Endothelial cell (in vitro differentiated cells): ENCODE results near the gene KLHL13. TPM values are rescaled to one million over a fixed set of nuclear protein-coding genes. Genes with fewer than 3 reads are reported as not detected.

Experiments used
- DNase-seq: peaks from one replicate; pipeline ENCODE4 v3.0.0; 2021; ENCODE audit warnings: low spot score
- H3K27ac Mint-ChIP-seq: one replicate; pipeline ENCODE4 v1.8.0; 2021; ENCODE audit warnings: mixed read lengths, inconsistent platforms; ENCODE audit not compliant: unreplicated experiment
- H3K27me3 Mint-ChIP-seq: one replicate; pipeline ENCODE4 v1.8.0; 2021; ENCODE audit warnings: mild to moderate bottlenecking, moderate library complexity, mixed read lengths, inconsistent platforms; ENCODE audit not compliant: unreplicated experiment
- H3K36me3 Mint-ChIP-seq: one replicate; pipeline ENCODE4 v1.8.0; 2021; ENCODE audit warnings: mild to moderate bottlenecking, low read depth, mixed read lengths, inconsistent platforms; ENCODE audit not compliant: unreplicated experiment
- H3K4me1 Mint-ChIP-seq: one replicate; pipeline ENCODE4 v1.8.0; 2021; ENCODE audit warnings: mild to moderate bottlenecking, mixed read lengths, inconsistent platforms; ENCODE audit not compliant: unreplicated experiment
- H3K4me3 Mint-ChIP-seq: one replicate; pipeline ENCODE4 v1.8.0; 2021; ENCODE audit warnings: mild to moderate bottlenecking, mixed read lengths, inconsistent platforms; ENCODE audit not compliant: unreplicated experiment
- H3K9me3 Mint-ChIP-seq: one replicate; pipeline ENCODE4 v1.8.0; 2021; ENCODE audit warnings: mixed read lengths, inconsistent platforms; ENCODE audit not compliant: unreplicated experiment
- long read RNA-seq: library from polyadenylated mRNA; unstranded; transcript quantifications from one replicate; pipeline ENCODE4 v2.0.0, GENCODE V29; 2020; ENCODE audit not compliant: unreplicated experiment
- total RNA-seq: library from RNA; stranded (reverse); fragmentation: NEBNext Ultra II Directional; extraction: Animal tissue kit (Norgen Biotek cat#: 25700); gene quantifications from one replicate; pipeline ENCODE4 v1.2.1, GENCODE V29; 2021; ENCODE audit not compliant: unreplicated experiment
- TF ChIP-seq, protein P1 (sequence below): fragments of 200-600 bp; sonication (generic); IDR thresholded peaks from one replicate; pipeline ENCODE4 v1.5.0; 2021; ENCODE audit warnings: antibody characterized with exemption; ENCODE audit not compliant: unreplicated experiment

KLHL13 gene, protein sequence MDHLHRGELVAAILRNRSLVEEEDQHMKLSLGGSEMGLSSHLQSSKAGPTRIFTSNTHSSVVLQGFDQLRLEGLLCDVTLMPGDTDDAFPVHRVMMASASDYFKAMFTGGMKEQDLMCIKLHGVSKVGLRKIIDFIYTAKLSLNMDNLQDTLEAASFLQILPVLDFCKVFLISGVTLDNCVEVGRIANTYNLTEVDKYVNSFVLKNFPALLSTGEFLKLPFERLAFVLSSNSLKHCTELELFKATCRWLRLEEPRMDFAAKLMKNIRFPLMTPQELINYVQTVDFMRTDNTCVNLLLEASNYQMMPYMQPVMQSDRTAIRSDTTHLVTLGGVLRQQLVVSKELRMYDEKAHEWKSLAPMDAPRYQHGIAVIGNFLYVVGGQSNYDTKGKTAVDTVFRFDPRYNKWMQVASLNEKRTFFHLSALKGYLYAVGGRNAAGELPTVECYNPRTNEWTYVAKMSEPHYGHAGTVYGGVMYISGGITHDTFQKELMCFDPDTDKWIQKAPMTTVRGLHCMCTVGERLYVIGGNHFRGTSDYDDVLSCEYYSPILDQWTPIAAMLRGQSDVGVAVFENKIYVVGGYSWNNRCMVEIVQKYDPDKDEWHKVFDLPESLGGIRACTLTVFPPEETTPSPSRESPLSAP
- total RNA-seq: 1.7 TPM
- long read RNA-seq, partial matches to known transcripts: 0 of 1 reads
- long read RNA-seq, other reads (novel, unspliced or antisense): 0 of 1 reads

DNA sequence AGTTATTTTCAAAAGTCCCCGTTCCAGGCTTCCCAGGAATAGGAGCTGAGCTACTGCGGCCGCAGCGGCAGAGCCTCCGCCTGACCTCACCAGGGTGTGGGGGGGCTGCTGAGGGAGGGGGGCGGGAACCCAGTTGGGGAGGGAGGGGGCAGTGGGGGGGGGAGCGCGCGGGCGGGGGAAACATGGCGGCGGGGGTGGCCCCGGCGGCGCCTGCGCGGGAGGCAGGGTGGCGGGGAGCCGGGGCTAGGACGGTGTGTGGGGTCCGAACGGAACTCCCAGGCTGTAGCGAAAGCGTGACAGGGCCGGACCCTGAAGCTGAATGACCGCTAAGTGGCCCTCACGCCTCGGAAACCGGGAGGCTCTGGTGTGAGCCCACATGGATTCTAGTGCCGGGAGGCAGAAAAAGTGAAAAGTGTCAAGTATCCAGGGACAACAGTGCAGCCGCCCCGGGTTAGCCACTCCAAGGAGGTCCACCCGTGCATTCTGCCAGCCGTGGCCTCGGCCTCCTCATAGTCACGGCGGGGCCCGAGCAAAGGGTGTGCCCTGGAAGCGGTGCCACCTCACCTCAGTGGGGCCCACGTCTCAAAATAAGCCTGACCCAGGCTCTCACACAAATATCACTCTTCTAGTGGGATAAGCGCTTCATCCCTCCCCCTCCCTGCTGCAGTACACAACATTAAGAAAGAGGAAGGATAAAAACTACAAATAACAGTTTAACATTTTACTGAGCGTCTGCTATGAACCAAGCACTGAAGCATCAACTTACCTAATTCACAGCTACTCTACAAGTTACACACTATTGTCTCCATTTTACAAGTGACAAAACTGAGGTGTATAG is at the start of gene KLHL13:
KLHL13 (minus strand) TSS at position 98 of the 838 bp plus-strand sequence. CDS start 88,337 bp downstream, outside the sequence.
- Mint-ChIP-seq H3K36me3 (no peaks in the 10 kb centered on the region), H3K27ac (no peak within 1 kb of the TSS), H3K27me3 (no peaks in the 10 kb centered on the region), H3K9me3 (no peaks in the 10 kb centered on the region), H3K4me1 (peaks cover 3% of the 10 kb centered on the region), H3K4me3 (peak within 1 kb of the TSS; percentile 93)
- DNase-seq: peak; percentile 15
- TF ChIP-seq, protein P1, sequence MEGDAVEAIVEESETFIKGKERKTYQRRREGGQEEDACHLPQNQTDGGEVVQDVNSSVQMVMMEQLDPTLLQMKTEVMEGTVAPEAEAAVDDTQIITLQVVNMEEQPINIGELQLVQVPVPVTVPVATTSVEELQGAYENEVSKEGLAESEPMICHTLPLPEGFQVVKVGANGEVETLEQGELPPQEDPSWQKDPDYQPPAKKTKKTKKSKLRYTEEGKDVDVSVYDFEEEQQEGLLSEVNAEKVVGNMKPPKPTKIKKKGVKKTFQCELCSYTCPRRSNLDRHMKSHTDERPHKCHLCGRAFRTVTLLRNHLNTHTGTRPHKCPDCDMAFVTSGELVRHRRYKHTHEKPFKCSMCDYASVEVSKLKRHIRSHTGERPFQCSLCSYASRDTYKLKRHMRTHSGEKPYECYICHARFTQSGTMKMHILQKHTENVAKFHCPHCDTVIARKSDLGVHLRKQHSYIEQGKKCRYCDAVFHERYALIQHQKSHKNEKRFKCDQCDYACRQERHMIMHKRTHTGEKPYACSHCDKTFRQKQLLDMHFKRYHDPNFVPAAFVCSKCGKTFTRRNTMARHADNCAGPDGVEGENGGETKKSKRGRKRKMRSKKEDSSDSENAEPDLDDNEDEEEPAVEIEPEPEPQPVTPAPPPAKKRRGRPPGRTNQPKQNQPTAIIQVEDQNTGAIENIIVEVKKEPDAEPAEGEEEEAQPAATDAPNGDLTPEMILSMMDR: no peak

DNA sequence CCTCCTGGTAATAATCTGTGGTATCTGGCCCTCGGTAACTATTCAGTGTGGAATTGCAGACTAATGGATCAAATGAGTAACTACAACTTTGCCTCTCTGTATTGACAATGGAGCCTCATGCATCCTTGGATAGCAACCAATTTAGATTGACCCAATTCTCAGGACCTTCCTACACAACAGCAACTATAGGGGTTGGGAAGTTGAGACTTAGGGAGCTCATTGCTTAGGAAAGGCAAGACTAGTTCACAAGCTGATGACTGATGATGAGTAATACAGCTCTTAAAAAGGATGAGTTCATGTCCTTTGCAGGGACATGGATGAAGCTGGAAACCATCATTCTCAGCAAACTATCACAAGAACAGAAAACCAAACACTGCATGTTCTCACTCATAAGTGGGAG is 47.5 kb upstream of the KLHL13 start:
- TF ChIP-seq, protein P1: no peak
- no peaks in the 10 kb centered on the region for H3K4me1 Mint-ChIP-seq
- H3K27me3 Mint-ChIP-seq: no peaks in the 10 kb centered on the region
- no peaks in the 10 kb centered on the region for H3K9me3 Mint-ChIP-seq
- H3K36me3 Mint-ChIP-seq: no peaks in the 10 kb centered on the region
- DNase-seq: no peak
- no peak overlapping the region for H3K27ac Mint-ChIP-seq
- H3K4me3 Mint-ChIP-seq: no peak overlapping the region

DNA sequence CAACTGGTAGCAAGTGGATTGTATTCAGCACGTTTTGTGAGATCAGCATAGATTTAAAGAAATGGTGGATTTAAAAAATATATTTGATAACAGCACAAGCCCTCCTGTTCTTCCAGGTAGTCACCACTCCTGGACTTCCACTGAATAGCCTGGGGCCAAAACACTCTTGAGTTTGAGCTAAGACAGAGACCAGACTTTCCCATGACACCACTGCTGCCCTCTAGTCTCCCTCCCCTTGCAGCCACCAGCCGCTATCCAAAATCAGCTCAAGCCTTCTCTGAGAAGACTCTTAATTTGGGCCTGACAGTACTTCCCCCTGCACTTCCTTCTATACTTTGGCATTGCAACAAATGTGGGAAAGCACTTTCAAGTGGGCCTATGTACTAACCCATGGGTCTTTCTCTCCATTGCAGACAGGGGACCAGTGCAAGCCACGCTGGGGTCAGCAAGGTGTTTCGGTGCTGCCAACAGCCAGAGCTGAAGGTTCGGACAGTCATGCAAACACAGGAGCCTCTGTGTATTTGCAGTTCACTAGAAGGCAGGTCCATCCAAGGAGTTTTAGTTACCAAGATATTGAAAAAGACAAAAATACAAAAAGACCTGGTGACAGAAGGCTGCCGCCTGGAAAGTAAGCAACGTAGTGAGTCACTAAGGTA is 40.5 kb upstream of the KLHL13 start:
- Mint-ChIP-seq H3K4me3 (no peak overlapping the region), H3K27me3 (no peaks in the 10 kb centered on the region), H3K4me1 (no peaks in the 10 kb centered on the region), H3K36me3 (no peaks in the 10 kb centered on the region), H3K27ac (no peak overlapping the region), H3K9me3 (no peaks in the 10 kb centered on the region)
- no peak for DNase-seq
- TF ChIP-seq, protein P1: no peak

DNA sequence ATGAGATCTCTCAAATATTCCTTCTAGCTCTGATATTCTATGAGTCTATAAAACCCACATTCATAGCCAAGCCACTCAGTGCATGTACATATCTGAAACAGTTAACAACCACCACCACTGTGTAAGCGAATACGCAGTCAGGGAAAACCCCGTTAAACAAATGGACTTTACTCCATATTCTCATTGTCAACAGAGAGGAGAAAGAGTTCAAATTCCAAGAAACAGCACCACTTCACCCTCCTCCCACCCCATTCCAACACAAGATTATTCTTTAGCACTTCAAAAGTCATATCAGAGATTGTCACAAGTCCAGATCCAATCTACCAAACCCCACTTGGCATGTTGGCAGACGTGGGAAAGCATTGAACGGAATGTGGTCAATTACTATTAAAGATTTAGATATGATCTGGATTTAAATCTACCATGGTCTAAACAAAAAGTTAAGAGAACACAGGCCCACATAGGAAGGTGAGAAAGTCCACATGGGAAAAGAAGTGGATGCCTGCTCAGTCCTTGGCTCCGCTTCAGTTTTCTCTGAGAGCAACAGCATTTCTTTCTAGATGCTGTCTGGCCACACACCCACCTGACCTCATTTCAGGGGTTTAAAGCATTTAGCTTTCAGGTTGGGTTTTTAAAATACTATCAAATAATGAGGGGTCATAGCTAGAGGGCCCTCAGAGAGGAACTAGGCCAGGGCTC is 39.8 kb upstream of the KLHL13 start:
- no peaks in the 10 kb centered on the region for H3K27me3 Mint-ChIP-seq
- DNase-seq: no peak
- no peak overlapping the region for H3K4me3 Mint-ChIP-seq
- TF ChIP-seq, protein P1: no peak
- no peaks in the 10 kb centered on the region for H3K9me3 Mint-ChIP-seq
- no peaks in the 10 kb centered on the region for H3K4me1 Mint-ChIP-seq
- no peak overlapping the region for H3K27ac Mint-ChIP-seq
- no peaks in the 10 kb centered on the region for H3K36me3 Mint-ChIP-seq
